Activated T-cell treated with anti-CD3 and anti-CD28 coated beads, Interleukin-2, amount 50 U/mL, for 24 hours (primary cell): ENCODE measurements around the gene PLEKHM3.
"Not testable (repeated sequence)": the region's sequence is repeated elsewhere in the genome, so short reads cannot be mapped to it uniquely, and the experiment has no call there.

Source experiments
- DNase-seq: peaks from one replicate; pipeline ENCODE4 v3.0.0-alpha.2; 2020
- H3K27ac Mint-ChIP-seq: 2 replicates; pipeline ENCODE4 v1.8.0; 2020; ENCODE audit warnings: mild to moderate bottlenecking, mixed read lengths
- H3K27me3 Mint-ChIP-seq: 2 replicates; pipeline ENCODE4 v1.8.0; 2020; ENCODE audit warnings: mixed read lengths
- H3K36me3 Mint-ChIP-seq: 2 replicates; pipeline ENCODE4 v1.8.0; 2020; ENCODE audit warnings: low read depth, mixed read lengths
- H3K4me1 Mint-ChIP-seq: 2 replicates; pipeline ENCODE4 v1.8.0; 2020; ENCODE audit warnings: low read depth, mixed read lengths
- H3K4me3 Mint-ChIP-seq: 2 replicates; pipeline ENCODE4 v1.8.0; 2020; ENCODE audit warnings: mild to moderate bottlenecking, moderate library complexity, mixed read lengths
- H3K9me3 Mint-ChIP-seq: 2 replicates; pipeline ENCODE4 v1.8.0; 2020; ENCODE audit warnings: mixed read lengths

PLEKHM3 gene

DNA sequence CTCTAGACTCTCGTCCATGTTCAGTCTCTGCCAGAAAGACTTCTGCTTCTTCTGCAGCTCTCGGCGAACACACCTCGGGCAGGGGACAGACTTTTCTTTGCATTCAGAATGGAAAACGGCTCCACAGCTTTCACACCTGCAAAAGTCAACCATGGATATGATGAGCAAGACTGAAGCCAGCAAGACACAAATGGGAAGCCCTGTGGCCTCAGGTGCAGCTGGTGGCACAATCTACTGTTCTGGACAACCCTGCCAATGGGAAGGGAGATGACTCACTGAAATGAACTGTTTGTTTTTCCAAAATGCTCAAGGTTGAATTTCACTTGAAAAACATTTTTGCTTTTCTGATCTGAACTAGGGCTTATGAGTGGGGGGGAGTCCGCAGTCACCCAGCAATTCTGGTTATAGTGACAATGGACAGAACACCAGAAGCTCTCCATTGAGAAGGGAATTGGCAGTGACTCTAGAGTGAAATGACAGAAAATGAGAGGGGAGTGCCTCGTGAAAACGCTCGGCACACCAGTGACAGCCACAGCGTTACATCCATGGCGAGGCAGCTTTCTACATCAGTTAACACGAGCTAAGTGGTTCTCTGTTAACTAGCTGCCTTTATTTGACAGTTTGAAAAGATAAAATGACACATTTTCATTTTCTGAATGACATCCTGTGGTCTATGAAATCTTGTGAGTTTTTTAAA is 196.8 kb downstream of the PLEKHM3 start:
- Mint-ChIP-seq H3K27me3 (no peaks in the 10 kb centered on the region), H3K4me3 (no peak overlapping the region), H3K9me3 (no peaks in the 10 kb centered on the region), H3K36me3 (peaks cover 33% of the 10 kb centered on the region), H3K27ac (no peak overlapping the region), H3K4me1 (peaks cover 23% of the 10 kb centered on the region)
- DNase-seq: no peak

DNA sequence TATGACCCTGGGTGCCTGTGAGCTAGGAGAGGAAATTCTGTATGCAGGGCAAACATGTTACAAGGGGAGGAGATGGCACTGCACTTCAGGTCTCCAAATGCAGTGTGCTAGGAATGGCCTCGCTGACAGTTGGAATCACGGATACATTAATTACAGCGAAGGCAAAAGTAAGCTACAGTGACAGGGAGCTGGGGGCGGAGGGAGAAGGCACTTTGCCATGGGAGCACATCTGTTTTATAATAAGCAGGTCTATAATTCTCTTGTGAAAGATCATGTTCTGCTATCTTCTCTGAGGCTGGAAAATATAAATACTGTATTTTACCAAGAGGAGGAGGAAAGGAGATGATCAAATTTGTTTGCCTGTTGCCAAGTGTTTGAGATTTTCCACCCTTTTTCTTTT is 199.3 kb downstream of the PLEKHM3 start:
- Mint-ChIP-seq H3K27ac (no peak overlapping the region), H3K4me3 (no peak overlapping the region), H3K9me3 (no peaks in the 10 kb centered on the region), H3K27me3 (no peaks in the 10 kb centered on the region), H3K36me3 (peaks cover 33% of the 10 kb centered on the region), H3K4me1 (peaks cover 13% of the 10 kb centered on the region)
- DNase-seq: no peak

DNA sequence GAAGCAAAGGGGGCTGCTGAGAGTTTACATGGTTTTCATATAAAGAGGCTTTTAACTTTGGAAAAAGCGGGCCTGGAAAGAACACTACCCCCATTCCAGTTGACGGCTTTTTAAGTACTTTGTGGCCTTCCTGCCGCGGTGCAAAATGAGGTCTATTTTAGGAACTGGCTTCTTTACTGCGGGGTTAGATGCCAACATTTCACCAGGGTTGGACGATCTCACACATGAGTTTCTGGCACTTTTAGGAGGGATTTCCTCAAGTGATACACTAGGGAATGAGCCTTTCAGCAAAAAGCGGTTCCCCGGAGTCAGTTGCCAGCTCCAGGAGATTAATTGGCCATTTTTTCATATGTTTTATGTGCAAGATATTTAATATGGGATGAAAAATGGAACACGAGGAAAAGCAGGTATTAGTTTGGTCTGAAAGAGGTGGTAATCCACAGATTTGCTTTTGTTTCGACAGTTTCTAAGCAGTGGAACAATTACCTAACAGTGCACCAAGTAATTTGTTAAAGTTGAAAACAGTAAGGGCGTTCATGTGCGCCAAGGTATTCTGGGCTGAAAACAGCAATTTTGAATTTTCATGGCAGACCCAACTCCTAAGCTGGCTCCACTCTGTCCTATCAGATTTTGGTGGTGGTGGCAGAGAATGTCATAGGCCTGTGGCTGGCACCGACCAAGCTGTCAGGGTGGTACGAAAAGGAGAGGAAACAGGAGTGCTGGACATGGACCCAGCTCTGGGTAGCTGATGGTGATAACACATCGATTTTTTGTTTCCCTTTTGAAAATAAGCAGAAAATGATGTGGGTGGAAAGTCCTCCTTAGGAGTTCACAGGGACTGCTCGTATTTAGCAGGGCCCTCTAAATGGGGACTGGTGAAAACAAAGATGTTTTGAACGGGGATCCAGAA is 200.0 kb downstream of the PLEKHM3 start:
- peaks cover 33% of the 10 kb centered on the region for H3K36me3 Mint-ChIP-seq
- no peak for DNase-seq
- H3K27me3 Mint-ChIP-seq: no peaks in the 10 kb centered on the region
- H3K4me3 Mint-ChIP-seq: no peak overlapping the region
- peaks cover 13% of the 10 kb centered on the region for H3K4me1 Mint-ChIP-seq
- H3K9me3 Mint-ChIP-seq: no peaks in the 10 kb centered on the region
- H3K27ac Mint-ChIP-seq: no peak overlapping the region

DNA sequence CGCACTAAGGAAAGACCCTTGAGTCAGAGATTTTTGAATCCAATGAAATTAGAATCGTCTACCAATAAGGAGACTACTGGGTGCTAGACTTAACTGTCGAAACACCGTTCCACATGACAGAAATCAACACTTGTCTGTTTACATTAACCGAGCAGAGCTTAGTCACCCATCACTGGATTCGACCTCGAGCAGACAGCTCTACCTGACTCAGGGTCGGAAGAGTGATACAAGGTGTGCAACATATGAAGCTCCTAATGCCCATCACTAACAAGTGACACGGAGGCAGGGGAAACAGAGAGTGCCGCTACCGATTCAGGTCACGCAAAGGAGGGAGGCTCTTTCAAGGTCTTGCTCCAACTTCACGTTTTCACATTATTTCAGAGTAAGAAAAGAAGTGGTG is 201.5 kb downstream of the PLEKHM3 start:
- Mint-ChIP-seq H3K27ac (no peak overlapping the region), H3K4me1 (peaks cover 4% of the 10 kb centered on the region)

DNA sequence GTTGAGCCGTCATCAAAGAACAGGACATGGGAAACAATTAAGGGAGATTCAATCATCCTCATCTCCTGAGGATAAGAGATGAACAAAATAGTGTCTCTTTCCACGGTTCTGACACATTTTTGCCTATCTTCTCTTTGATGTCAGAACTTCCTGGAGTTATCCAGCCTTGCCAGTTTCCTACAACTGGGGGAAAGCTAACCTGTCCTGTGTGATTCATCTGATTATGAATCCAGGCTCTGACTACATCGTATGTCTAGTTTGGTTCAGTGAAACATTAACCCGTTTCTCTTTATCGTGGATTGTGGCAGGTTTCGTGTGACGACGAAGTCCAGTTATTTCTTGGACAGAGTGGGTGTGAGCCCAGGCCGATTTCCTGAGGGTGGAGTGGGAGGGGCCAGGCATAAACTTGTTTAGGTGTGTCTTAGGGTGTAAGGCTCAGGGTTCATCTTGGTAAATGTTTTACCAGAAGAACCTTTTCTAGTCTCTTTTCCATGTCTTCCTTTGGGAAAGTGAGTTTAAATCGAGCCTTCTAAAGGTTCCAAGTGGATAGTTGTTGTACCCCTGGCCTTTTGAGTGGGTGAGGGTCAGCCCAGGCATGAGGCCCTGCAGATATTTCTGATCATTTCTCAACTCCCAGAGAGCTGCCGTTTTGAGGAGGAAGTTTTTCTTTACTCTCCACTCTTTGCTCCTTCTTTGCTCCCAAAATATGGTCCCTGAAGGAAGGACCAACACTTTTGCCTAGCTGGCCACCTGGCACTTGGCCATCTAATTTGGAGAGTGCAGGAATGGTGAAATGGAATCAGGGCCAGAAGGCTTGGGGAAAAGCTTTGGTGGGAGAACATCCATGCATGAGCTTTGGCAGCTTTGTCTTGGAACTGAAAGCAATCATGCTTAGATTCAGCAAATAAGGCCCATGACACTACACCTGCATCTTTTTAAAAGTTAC is 205.2 kb downstream of the PLEKHM3 start:
- no peaks in the 10 kb centered on the region for H3K4me1 Mint-ChIP-seq
- no peaks in the 10 kb centered on the region for H3K9me3 Mint-ChIP-seq
- H3K27me3 Mint-ChIP-seq: no peaks in the 10 kb centered on the region
- DNase-seq: no peak
- H3K27ac Mint-ChIP-seq: no peak overlapping the region
- H3K36me3 Mint-ChIP-seq: peaks cover 10% of the 10 kb centered on the region
- no peak overlapping the region for H3K4me3 Mint-ChIP-seq

More for the DNA sequence above, 201.5 kb downstream of the PLEKHM3 start:
- no peak overlapping the region for H3K4me3 Mint-ChIP-seq
- DNase-seq: no peak
- H3K36me3 Mint-ChIP-seq: peaks cover 33% of the 10 kb centered on the region
- no peaks in the 10 kb centered on the region for H3K27me3 Mint-ChIP-seq
- H3K9me3 Mint-ChIP-seq: no peaks in the 10 kb centered on the region

DNA sequence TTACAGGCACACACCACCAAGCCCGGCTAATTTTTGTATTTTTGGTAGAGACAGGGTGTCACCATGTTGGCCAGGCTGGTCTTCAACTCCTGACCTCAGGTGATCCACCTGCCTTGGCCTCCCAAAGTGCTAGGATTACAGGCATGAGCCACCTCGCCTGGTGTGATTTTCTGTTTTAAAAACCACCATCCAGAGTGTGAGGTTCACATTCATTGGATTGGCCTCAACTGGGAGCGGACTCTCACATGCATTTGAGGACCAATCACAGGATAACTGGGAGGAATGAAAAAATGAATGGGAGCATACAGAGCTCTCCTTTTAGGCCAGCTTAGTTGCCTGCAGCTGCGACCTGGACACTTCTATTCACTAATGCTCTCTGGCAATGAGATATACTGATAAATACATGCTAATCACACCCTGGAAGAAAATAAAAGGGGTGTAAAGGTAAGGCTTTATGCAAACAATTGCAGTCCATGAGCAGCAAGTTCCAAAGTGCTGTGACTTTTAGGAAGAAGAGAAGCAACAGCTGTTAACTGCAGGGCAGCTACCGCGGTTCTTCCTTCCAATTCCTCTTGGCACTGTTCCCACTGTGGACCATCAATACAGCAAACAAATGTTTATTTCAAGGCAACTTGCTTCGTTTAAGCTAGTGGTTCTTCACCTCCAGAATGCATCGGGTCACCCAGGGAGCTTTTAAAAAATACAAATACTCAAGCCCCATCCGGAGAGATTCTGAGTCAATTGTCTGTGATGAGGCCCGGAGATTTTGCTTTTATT is 206.1 kb downstream of the PLEKHM3 start:
- Mint-ChIP-seq H3K36me3 (peaks cover 6% of the 10 kb centered on the region), H3K9me3 (no peaks in the 10 kb centered on the region), H3K4me1 (no peaks in the 10 kb centered on the region), H3K27ac (no peak overlapping the region), H3K27me3 (no peaks in the 10 kb centered on the region), H3K4me3 (no peak overlapping the region)
- DNase-seq: no peak

DNA sequence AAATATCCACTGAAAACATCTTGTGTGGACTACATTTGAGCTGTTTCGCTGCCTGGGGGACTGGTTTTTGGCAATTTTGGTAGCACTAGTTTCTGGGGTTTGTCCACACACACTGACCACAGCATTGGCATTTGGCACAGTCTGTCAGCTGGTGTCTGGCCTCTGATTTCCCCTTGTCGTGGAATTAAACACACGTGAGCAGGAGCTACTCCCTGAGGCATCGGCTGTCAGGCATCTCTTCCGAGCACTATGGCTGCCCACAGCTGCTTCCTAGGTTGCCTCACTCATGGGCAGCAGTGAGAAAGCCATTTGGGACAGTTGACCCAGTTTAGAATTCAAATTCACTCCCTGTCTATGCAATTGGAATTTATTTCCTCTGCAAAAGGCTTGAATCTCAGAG is 208.8 kb downstream of the PLEKHM3 start:
- H3K4me3 Mint-ChIP-seq: no peak overlapping the region
- H3K9me3 Mint-ChIP-seq: no peaks in the 10 kb centered on the region
- H3K36me3 Mint-ChIP-seq: no peaks in the 10 kb centered on the region
- peaks cover 4% of the 10 kb centered on the region for H3K4me1 Mint-ChIP-seq
- no peak for DNase-seq
- no peak overlapping the region for H3K27ac Mint-ChIP-seq
- H3K27me3 Mint-ChIP-seq: no peaks in the 10 kb centered on the region

DNA sequence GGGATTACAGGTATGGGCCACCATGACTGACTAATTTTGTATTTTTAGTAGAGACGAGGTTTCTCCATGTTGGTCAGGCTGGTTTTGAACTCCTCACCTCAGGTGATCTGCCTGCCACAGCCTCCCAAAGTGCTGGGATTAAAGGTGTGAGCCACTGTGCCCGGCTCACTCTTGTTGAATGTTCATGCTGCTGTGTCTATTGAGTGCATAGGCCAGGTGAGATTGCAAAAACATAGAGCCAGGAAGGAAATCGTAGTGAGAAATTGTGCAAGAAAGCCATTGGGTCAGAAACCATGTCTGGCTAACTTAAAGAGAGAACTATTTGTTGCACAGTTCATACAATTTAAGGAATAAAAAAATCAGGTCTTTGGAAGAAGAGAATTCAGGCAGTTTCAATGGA is 210.1 kb downstream of the PLEKHM3 start:
- H3K27me3 Mint-ChIP-seq: no peaks in the 10 kb centered on the region
- no peak overlapping the region for H3K4me3 Mint-ChIP-seq
- no peaks in the 10 kb centered on the region for H3K36me3 Mint-ChIP-seq
- no peak for DNase-seq
- peaks cover 4% of the 10 kb centered on the region for H3K4me1 Mint-ChIP-seq
- H3K9me3 Mint-ChIP-seq: no peaks in the 10 kb centered on the region
- no peak overlapping the region for H3K27ac Mint-ChIP-seq

DNA sequence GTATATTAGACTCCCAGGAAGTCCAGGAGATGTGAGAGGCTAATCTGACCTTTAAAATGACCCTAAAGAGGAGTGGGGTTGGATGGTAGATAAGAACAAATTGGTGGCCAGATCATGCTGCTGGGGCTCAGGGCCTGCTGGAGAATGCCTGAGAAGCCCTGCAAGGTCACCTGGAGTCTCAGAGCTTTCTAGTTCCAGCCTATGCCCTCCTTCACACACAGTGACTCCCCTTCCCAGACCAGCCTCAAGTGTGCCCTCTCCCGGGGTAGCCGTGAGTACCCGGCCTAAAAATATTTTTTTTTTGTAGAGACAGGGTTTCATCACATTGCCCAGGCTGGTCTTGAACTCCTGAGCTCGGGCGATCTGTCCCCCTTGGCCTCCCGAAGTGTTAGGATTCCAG is 211.4 kb downstream of the PLEKHM3 start:
- no peak overlapping the region for H3K27ac Mint-ChIP-seq
- no peak for DNase-seq
- no peaks in the 10 kb centered on the region for H3K36me3 Mint-ChIP-seq
- no peak overlapping the region for H3K4me3 Mint-ChIP-seq
- H3K4me1 Mint-ChIP-seq: peaks cover 4% of the 10 kb centered on the region
- no peaks in the 10 kb centered on the region for H3K9me3 Mint-ChIP-seq
- no peaks in the 10 kb centered on the region for H3K27me3 Mint-ChIP-seq

DNA sequence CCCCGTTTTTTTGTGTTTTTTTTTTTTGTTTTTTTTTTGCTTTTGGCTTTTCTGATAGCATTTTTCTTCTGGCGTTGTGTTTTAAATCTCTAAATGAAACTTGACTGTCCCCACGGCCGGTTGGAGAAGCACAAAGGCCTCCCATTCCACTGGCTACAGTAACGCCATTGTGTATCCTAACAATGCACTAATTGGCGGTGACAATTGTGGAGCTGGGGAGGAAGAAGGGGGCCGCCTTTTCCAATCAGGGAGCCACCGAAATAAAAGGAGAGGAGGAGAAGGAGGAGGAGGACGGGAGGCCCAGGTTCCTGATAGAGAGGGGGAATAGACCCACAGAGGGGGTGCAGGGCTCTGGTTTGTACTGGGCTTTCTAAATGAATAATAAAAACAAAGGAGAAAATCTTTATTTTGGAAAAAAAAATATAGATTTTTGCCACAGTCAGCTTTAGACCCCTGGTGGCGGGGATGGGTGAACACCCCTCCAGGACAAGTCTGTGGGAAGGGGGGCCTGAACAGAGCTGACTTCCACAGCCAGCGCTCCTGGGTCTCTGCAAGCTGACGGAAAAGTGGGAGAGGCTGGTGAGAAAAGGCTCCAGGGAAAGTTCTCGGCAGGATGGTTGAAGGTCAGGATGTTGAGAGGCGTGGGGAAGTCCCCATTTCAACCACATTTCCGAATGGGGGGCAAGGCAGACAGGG is 212.0 kb downstream of the PLEKHM3 start:
- H3K36me3 Mint-ChIP-seq: no peaks in the 10 kb centered on the region
- peaks cover 4% of the 10 kb centered on the region for H3K4me1 Mint-ChIP-seq
- H3K27ac Mint-ChIP-seq: no peak overlapping the region
- no peaks in the 10 kb centered on the region for H3K9me3 Mint-ChIP-seq
- no peak for DNase-seq
- H3K27me3 Mint-ChIP-seq: no peaks in the 10 kb centered on the region
- no peak overlapping the region for H3K4me3 Mint-ChIP-seq

DNA sequence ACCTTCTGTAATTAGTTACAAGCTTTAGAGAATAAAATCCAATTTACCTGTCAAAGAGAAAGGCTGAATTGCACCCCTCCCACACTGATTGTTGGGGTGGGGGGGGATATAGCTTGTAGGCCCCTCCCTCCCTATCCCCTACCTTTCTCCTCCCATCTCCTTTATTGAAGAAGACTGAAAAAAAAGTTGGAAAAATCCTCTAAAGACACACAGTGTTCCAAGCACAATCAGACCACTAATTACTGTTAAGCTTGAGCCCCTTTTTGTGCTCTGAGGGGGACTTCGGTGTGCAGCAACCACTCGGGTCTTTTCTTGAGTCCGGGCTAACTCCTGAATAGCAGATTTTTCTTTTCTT is 212.6 kb downstream of the PLEKHM3 start:
- no peak overlapping the region for H3K27ac Mint-ChIP-seq
- peaks cover 4% of the 10 kb centered on the region for H3K4me1 Mint-ChIP-seq
- no peaks in the 10 kb centered on the region for H3K9me3 Mint-ChIP-seq
- no peak overlapping the region for H3K4me3 Mint-ChIP-seq
- no peaks in the 10 kb centered on the region for H3K27me3 Mint-ChIP-seq
- no peak for DNase-seq
- H3K36me3 Mint-ChIP-seq: no peaks in the 10 kb centered on the region

DNA sequence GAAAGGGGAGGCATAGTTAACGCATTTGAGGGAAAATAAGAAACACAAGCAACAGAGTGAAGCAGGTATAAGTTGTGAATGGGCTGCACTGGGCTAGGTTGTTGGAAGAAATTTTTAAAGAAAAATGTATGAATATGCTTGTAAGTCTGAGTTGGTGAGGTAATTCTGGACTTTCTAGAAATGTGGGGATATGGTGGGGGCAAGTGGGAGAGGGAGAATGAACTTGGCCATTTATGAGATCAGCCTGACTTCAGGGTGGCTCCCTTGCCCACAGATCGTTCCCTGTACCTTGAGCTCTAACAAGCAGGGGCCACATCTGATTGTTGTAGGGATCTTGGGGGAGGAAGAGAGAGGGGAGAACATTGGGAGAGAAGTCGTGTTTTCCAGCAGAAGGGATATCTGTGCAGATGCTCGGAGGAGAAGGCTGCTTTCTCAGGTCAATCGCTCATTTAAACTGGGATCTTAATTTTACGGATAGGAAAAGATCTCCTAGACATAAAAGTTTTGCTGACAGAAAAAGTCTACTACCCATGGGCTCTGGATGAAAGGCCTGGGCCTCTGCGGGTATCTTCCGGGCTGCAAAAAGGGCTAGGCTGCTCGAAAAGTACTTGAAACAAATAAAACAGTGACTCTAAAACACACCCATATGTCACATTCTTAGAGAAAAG is 213.1 kb downstream of the PLEKHM3 start:
- DNase-seq: no peak
- Mint-ChIP-seq H3K9me3 (no peaks in the 10 kb centered on the region), H3K27me3 (peaks cover 3% of the 10 kb centered on the region), H3K4me3 (no peak overlapping the region), H3K36me3 (no peaks in the 10 kb centered on the region), H3K27ac (no peak overlapping the region), H3K4me1 (peaks cover 7% of the 10 kb centered on the region)

DNA sequence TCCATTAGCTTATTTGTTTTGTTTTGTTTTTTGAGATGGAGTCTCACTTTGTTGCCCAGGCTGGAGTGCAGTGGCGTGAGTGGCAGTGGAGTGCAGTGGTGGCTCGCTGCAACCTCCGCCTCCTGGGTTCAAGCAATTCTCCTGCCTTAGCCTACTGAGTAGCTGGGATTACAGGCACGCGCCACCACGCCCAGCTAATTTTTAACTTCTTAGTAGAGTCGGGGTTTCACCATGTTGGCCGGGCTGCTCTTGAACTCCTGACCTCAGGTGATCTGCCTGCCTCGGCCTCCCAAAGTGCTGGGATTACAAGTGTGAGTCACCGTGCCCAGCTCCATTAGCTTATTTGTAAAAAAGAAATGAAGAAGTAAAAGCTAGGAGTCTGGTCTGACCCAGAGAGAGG is 213.7 kb downstream of the PLEKHM3 start:
- not testable (repeated sequence) for H3K27me3 Mint-ChIP-seq, H3K27ac Mint-ChIP-seq

More for the DNA sequence above, 213.7 kb downstream of the PLEKHM3 start:
- not testable (repeated sequence) for H3K4me3 Mint-ChIP-seq, H3K9me3 Mint-ChIP-seq, H3K36me3 Mint-ChIP-seq, DNase-seq, H3K4me1 Mint-ChIP-seq
